ENCODE results near the gene ZBTB12. TPM values are rescaled to one million over a fixed set of nuclear protein-coding genes. Genes with fewer than 3 reads are reported as not detected.
"Not testable (repeated sequence)": the region's sequence is repeated elsewhere in the genome, so short reads cannot be mapped to it uniquely, and the experiment has no call there.

The ZBTB12 gene
- total RNA-seq, 1 donor from 2014 or later = 6.4 TPM

- DNase-seq (ENCODE audit: low spot score) = no peak
Observed at GRCh38 chr6:31876357-31876756, 25.5 kb downstream of the ZBTB12 start.

GRCh38 chr6:31875877-31876276, 26.0 kb downstream of the ZBTB12 start:
- no peak for DNase-seq (ENCODE audit: low spot score)

GRCh38 chr6:31874836-31875572, 26.9 kb downstream of the ZBTB12 start:
- no peak for DNase-seq (ENCODE audit: low spot score)

- no peak for DNase-seq (ENCODE audit: low spot score)
Observed at GRCh38 chr6:31874084-31874670, 27.7 kb downstream of the ZBTB12 start.

- no peak for DNase-seq (ENCODE audit: low spot score)
Observed at GRCh38 chr6:31871046-31871659, 30.7 kb downstream of the ZBTB12 start.

DNA sequence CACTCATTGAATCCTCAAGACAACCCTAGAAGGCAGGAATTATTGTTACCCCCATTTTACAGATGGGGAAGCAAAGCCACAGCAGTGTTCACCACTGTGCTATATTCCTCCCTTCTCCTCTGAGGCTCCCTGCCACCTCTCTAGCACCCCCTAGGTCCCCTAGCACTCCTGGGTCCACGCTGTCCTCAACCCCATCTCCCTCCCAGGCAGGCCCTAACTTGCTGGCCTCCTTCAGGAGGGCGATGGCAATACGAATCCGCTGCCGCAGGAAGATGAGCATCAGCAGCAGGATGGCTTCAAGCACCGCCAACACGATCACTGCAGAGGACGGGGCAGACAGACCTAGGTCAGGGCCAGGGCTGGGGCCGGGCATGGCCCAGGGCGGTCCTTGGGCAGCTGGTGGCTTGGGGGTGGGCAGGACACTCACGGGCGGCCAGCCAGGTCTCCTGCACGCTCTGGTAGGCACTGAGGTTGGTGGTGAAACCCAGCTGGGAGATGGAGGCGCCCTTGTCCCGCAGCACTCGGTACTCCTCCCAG, 31.4 kb downstream of the ZBTB12 start:
- no peak for DNase-seq (ENCODE audit: low spot score)

- no peak for DNase-seq (ENCODE audit: low spot score)
Observed at GRCh38 chr6:31869343-31869742, 32.5 kb downstream of the ZBTB12 start.

DNA sequence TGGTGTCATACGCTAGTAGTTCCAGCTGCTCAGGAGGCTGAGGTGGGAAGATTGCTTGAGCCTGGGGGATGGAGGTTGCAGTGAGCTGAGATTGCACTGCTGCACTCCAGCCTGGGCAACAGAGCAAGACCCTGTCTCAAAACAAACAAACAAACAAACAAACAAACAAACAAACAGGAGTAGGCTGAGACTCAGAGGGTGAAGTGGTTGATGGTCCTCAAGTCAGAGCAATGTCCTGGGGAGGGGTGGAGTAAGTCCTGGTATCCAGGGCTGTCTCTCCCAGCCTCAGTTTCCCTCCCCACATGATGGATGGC, 33.3 kb downstream of the ZBTB12 start:
- not testable (repeated sequence) for DNase-seq (ENCODE audit: low spot score)

GRCh38 chr6:31865205-31866118, 36.4 kb downstream of the ZBTB12 start:
- no peak for DNase-seq (ENCODE audit: low spot score)

DNA sequence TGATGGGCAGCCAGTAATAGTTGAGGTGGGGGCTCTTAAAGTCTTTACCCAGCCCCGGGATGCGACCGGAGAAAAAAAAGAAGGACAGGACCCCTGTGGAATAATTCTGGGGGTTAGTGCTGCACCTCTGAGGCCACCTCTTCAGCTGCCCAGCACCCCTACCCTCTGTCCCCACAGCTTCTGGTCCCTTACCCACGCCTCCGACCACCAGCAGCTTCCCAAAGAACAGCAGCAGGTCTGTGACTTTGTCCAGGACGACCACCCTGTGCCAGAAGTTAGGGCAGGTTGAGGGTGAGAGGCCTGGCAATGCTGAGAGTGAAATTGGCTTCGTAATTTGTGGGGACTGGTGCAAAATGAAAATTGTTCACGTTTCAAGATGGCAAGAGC, 37.1 kb downstream of the ZBTB12 start:
- no peak for DNase-seq (ENCODE audit: low spot score)

GRCh38 chr6:31864123-31864562, 37.7 kb downstream of the ZBTB12 start:
- DNase-seq (ENCODE audit: low spot score) = not testable (repeated sequence)

DNA sequence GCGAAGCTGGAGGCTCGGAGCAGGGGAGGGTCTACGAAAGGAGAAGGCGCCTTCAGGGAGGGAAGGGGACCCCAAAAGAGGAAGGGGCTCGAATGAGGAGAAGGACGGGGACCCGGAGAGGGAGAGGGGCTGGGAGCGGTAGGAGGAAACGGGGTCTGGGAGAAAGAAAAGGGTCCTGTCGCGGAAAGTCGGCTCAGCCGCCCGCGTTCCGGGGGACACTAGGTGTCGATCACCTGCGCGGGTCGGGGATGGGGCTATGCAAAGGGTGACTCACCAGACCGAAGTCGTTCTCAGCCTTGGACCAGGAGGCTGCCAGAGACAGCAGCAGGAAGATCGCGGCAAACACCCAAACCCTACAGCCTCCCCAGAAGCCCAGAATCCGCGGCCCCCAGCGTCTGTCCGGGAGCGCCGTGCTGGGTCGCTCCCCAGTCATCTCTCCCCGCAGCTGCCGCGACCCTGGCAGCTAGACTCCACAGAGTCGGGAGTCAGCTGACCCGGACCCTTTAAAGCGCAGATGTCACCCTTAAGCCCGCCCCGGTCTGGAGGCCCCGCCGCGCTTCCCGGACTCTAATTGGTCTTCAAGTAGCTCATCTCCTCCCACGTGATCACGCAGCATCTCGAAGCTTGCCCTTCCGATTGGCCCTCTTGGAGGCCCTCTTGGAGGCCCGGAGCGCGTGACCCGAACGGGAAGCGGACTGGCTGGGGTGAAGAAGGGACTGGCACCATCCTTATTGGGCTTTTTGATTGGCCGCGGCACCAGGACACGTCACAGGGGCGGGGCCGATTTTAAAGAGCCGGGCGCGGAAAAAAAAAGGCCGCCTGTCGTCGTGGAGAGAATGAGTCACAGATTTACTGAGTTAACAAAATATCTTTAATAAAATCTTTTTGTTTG, 39.3 kb downstream of the ZBTB12 start, which contains the start of gene NEU1:
Gene NEU1, minus strand, starts transcription at position 478 of the 892 bp plus-strand sequence. Its CDS starts 45 bp downstream, at position 433.
- peak; percentile 100 for DNase-seq (ENCODE audit: low spot score)

GRCh38 chr6:31861919-31862343, 40.0 kb downstream of the ZBTB12 start:
- DNase-seq (ENCODE audit: low spot score) = no peak

DNA sequence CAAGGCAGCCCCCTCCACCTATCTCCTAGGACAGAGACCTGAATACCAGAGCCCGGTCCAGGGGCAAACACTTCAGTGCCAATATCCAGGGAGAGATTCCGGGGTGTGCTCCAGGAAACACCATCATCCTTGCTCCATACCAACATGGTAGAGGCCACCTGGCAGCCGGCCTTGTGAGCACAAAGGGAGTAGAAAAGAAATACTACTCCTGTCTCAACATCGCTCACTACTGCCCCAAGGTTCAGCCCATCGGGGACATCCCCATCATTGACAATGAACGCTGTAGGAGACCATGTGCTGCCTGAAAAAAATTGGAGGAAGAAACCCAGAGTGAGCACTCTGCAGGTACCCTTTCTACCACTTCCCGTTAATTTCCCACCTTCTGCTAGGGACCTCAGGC, 40.7 kb downstream of the ZBTB12 start:
- no peak for DNase-seq (ENCODE audit: low spot score)

DNA sequence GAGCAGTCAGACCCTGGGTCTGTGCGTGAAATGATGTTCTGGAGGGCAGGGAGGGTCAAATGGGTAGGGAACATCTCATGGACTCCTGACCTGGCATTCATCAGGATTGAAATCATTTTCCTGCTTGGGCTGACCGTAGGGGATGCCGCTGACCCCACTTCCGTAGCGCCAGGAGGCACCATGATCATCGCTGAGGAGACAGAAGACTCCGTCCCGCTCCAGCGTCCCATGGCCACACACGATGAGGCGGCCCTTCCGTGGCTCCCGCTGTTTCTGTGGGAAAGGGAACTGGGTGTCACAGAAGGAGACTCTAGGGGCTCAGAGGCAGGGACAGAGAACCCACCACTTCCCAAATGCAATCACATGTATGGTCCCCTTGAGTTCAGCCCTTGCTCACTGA, 41.5 kb downstream of the ZBTB12 start:
- DNase-seq (ENCODE audit: low spot score) = no peak

DNA sequence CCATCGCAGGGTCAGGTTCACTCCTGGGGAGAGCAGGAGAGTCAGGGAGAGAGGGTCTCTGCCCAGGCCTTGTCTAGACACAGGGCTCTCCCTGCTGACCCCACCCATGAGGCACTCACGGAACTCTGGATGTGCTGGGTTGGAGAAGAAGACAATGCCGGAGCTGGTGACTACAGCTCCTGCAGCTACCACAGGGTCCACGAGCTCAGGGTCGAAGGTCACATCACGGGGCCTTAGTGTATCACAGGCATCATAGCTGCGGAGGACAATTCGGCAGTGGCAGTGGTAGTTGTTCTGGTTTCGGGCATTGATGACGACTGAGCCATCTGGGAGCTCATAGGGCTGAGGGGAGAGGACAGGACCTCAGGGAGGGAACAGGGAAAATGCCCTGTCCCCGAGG, 42.0 kb downstream of the ZBTB12 start:
- DNase-seq (ENCODE audit: low spot score) = no peak

- no peak for DNase-seq (ENCODE audit: low spot score)
Observed at GRCh38 chr6:31858707-31859106, 43.2 kb downstream of the ZBTB12 start.

GRCh38 chr6:31857774-31858173, 44.1 kb downstream of the ZBTB12 start:
- DNase-seq (ENCODE audit: low spot score) = not testable (repeated sequence)

DNA sequence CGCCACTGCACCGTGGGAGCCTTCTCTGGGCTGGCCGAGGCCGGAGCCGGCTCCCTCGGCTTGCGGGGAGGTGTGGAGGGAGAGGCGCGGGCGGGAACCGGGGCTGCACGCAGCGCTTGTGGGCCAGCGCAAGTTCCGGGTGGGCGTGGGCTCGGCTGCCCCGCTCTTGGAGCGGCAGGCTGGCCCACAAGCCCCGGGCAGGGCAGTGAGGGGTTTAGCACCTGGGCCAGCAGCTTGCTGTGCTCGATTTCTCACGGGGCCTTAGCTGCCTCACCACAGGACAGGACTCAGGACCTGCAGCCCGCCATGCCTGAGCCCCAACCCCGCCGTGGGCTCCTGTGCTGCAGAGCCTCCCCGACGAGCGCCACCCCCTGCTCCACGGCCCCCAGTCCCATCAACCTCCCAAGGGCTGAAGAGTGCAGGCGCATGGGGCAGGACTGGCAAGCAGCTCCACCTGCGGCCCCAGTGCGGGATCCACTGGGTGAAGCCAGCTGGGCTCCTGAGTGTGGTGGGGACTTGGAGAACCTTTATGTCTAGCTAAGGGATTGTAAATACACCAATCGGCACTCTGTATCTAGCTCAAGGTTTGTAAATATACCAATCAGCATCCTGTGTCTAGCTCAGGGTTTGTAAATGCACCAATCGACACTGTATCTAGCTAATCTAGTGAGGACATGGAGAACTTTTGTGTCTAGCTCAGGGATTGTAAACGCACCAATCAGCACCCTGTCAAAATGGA, 49.7 kb downstream of the ZBTB12 start:
- DNase-seq (ENCODE audit: low spot score) = not testable (repeated sequence)

DNA sequence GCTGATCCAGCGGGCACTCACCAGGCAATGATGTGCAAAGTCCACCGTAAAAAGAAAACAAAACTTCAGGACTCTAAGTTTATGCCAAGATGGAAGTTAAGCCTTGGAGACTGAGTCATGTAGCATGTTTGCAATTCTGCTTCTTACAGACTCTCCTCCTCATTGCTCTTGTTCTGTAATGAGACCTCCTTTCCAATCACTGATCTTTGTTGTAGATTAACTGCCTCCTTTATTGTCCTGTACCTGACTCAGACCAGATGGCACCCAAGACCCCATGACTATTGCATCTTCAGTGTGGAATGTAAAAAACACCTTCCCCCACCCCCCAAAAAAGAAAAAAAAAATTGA, 50.4 kb downstream of the ZBTB12 start:
- DNase-seq (ENCODE audit: low spot score) = no peak

All from ureter (tissue), 1 donor.